GM19193 (cell line): Measurements from ENCODE around the gene SEPTIN2.

Source experiments
- POLR2A ChIP-seq: IDR thresholded peaks from 4 replicates; pipeline ENCODE4 v1.6.1; 2011; ENCODE audit not compliant: insufficient read depth, insufficient read length; ENCODE audit errors: extremely low read depth

The SEPTIN2 gene

DNA sequence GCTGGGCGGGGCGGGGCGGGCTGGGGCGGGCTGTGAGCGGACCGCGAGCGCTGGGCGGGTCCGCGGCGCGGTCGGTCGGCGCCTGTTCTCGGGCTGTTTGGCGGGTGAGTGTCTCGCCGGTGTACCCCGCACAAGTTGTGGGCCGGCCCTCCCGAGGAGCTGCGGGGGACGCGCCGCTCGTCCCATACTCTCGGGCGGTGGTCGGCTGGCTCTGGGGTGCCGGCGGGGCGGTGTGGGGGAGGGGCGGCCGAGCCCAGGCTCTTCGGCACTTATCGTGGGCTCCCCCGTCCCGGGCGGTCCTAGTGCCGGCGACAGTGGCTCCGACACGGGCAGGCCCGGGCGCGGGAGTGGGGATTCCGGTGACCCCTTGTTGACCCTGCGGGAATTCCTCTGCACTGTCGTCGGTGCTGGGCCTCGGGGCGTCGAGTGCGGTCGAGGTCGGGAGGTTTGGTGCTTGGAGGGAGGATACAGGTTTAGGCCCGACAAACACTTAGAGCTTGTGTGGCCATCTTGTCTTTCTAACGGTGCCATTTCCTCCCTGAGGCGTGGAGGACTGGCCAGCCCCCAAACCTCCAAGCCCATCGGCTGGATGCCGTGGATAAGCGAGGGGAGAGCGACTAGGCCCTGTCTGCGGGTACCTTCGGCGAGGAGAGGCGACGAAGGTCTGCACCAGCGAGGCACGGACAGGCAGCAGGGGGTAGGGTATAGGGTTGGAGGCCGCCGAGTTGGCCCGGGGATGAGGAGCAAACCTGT, at the start of gene SEPTIN2:
Gene SEPTIN2, plus strand, starts transcription at position 47 of the 753 bp plus-strand sequence. CDS start 8,308 bp downstream, outside the sequence.
- peak; percentile 64 for TF ChIP-seq POLR2A

DNA sequence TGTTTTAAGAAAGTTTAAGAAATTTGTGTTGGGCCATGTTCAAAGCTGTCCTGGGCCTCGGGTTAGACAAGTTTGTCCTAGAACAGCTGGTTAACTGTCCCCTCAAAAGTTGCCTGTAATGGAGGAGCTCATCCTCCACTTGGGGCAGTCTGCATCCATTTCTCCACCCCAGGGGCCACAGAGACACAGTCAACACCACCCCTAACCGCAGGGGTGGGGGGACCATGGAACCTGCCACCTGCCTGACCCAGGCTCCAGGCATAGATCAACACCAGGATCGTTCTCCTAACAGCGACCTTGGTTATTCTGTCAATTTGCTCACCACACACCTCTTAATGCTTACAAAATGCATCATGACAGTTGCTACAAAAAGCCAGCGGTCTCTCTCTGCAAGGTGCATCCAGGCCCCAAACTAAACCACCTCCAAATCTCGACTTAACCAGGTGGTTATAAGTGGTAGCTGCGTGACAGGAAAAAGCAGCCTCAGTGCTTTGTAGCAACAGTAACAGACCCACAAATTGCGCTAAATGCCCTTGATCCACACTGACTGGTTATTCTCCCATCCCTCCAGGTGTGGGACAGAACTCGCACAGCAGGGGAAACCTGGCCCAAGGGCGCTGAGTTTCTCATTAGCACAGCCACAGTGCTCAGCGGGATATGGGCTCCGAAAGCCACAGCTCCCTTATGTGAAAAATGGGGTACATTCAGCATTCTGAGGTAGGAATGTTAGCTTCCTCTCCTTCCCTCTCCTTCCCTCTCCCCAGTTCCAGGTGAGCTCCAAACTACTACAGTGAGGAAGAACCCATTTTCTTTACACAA, 48.3 kb upstream of the SEPTIN2 start:
- TF ChIP-seq POLR2A = no peak

DNA sequence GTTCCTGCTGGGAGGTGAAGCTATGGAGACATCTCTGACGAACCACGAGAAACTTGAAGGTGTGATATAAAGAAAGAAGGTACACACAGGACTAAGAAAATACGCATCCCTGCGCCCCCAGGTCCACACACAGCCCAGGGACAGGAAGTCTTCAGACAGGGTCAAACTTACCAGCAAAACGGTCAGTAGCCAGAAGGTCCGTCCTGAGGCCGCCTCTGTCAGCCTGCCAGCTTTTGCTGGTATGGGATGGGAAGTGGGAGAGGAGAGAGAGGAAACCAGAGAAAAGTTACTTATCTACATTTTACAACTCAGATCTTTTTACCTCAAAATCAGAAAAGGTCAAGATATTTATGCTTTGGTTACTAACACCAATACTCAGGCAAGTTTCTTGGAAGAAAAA, 47.4 kb upstream of the SEPTIN2 start:
- no peak for TF ChIP-seq POLR2A

DNA sequence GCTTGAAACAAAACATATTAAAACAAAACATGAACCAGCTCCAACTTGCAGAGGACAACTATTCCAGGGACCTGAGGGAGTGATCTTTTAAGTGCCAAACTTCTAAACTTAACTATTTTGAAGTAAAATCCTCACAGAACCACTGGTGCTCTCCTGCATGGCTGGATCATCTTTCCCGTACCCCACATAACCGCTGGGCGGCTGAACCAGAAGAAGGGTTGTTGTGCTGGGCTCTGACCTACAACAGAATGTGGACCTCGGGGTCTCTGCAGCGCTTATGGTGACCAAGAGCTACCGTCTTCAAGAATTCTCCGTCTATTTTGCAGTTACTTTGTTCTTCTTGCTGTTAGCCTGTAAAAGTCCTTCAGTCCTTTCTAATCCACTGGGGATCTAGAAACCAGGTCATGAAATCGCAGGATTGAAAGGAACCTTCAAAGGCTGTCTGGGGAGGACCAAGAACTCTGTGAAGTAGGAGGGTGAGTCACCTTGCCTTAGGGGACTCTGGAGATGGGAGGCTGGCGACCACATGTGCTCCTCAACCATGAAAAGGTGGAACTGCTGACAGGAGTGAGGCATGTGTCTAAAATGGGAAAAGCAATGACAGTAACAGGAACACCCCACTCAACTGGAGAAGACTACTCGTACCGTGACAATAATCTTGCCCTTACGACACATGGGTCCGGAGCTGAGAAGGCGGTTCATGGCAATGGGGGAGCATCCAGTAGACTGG, 46.8 kb upstream of the SEPTIN2 start:
- TF ChIP-seq POLR2A = no peak

DNA sequence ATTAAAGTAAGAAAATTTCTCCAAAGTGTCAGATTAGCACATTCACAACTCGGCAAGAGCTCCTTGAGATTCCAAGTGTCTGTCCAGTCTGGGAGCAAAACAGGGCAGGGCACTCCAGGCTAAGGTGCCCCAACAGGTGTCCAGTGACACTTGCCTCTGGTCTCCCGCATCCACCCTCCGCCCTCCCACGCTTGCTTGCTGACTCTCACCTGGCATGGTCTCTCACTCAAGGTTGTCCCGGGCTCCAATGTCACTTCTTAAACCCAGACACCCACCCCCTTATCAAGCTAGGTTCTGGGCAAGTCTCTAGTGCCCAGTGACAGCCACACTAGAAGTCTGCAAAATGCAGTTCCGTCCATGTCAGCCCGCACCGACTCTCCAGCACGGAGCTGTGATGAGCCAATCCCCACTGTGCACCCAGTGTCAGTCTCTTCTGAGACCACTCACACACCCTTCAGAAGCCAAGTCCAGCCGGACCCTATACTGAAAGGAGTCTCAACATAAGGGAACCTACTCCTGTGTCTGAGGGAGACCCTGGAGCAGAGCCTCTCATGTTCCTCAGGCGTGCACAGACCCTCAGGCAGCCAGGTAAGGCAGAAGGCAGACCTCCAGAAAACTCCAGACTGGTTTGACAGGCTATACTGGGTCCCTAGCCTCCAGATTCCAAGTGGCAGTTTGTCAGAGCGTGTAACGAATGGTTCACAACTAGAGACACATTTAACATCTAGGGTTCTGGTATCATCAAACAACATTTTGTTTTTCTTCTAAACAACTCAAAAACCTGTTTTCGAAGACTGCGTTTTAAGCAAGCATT, 45.8 kb upstream of the SEPTIN2 start:
- no peak for TF ChIP-seq POLR2A

DNA sequence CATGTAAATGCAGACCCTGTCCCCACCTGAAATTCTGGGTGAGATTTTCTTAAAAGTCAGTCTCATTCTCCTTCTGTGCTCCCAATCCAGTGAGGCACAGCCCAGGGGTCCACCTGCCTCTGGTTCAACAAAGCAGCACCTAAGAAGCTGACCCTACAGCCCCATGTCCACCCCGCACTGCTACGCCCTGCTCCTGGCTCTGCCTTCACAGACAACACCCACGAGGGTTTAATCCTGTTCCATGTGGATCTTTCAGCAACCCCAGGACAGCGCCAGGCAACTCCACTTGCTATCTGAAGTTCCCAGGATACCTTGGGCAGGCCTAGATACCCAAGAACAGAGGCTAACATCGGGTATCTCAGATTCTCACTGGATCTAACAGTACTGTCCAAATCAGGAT, 45.2 kb upstream of the SEPTIN2 start:
- TF ChIP-seq POLR2A = no peak

DNA sequence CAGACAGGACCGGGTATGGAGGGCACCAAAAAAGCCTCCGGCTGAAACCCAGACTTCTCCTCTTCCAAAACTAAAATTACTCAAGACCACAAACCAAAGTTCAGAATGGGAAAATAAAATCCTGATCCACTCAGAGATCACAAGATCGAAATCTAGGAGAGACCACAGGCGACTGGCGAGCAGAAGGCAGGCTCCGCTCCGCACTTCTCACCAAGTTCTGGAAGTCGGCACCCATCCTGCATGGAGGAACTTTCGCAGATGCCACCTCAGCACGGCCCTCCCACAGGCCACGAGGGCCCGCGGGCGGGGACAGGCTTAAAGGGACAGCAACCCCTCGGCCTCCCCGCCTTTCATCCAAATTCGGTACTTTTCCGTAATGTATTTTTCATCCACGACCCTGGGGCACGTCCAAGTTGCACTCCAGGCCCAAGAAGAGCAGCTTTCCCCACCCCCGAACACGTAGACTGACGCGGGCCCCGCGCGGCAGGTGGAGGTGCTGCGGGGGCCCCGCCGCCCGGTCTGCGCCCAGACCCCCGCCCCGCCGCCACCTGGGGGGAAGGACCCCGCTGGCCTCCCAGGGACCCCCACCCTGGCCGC, 43.9 kb upstream of the SEPTIN2 start:
- TF ChIP-seq POLR2A = no peak

DNA sequence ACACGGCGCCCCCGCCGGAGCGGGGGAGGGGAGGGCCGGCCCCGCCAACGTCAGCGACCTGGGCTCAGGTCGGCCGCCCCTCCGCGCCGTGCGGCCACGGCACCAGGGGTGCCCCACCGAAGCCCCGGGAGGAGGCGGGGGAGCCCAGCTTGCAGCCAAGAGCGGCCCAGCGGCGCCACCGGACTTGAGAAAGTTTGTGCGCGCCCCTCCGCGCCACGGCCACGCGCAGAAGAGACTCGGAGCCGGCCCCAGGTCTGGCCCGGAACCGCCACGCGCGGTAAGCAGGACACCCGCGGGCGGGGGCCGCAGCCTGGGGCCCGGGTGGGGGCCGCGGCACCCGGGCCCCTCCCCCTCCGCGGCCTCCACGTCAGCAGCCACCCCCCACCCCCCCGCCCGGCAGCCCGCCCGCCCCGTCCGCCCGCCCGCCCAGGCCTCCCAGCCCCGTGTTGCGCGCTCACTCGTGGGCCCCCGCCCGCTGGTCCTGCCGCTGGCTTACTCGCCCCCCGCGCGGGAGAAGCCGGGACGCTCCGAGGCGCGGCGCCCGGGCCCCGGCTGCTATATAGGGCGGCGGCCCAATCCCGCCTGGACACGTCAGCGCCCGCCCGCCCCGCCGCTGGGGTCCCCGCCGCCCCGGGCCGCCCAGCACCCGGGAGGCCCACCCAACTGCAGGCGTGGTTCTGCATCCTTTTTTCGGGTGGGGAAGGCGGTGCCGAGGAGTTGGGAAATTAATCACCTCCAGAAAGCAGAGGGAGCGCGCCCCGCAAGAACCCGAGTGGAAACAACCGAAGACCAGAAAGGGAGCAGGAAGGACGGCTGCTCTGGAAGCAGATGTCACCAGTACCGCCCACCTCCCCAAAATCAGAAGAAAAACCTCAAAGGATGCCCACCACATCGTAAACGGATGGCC, 43.2 kb upstream of the SEPTIN2 start:
- TF ChIP-seq POLR2A = peak; percentile 66

DNA sequence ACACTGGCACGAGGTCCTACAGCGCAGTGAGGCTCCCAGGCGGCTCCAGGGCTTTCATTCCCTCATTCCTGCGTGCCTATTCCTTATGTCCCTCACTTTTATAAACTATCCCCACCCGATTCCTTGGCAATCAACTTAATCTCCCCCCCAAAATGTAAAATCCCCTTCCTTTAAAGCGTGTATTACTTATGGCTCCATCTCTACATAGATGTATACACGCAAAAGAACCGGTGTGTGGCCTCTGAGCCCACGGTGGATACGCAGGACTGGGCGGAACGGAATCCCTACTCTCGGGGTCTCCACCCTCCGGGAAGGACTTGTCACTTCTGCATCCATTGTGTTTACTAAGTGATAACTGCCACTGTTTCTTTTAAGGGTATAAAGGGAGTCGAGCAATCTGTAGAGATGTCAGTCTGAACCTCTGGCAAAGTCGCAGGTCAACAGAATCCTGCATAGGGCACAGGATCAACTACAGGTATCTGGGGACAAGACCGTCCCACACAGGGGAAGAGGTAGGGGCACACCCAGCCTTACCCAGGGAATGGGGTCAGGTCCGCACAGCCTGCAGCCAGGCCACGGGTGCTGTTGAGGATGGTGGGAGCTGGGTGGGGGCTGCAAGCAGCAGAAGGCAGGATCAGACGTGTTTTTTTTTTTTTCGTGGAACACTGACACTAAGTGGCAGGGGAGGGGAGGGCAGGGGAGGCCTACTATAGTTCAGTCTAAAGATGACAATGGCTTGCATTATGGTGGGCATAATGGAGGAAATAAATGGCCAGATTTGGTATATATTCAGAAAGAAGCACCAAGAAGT, 42.3 kb upstream of the SEPTIN2 start:
- TF ChIP-seq POLR2A = no peak

DNA sequence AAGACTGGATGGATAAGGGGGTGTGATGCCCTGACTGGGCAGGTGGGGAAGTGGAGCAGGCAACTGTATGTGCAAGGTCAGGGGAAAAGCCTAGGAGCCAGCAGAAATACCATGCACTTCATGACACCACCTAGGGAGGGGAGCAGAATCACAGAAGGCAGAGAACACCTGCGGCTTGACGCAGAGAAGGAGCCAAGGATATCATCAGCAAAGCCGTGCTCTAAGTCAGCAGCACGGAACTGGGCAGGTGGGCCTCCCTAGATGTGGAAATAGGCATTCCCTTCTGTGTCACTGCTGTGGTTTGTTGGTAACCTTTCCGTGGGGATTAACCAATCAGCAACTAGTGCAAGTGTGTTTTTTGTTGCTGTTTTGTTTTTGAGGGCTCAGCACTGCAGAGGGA, 41.6 kb upstream of the SEPTIN2 start:
- TF ChIP-seq POLR2A = no peak

DNA sequence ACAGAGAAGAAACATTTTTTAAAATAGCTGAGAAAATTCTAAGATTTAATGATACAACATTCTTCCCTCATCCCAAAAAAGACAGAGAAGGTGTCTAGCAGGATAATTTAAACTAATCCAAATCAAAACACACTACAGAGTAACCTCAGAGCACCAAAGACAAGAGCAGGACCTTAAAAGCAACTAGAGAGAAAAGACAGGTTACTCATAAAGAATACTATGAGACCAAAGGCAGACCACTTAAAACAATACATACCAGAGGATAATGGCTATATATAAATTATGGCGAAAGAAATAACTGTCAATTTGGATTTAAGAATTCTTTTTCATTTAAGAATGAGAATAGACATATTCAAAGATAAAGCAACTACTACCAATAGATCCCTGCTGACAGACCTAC, 40.2 kb upstream of the SEPTIN2 start:
- no peak for TF ChIP-seq POLR2A

DNA sequence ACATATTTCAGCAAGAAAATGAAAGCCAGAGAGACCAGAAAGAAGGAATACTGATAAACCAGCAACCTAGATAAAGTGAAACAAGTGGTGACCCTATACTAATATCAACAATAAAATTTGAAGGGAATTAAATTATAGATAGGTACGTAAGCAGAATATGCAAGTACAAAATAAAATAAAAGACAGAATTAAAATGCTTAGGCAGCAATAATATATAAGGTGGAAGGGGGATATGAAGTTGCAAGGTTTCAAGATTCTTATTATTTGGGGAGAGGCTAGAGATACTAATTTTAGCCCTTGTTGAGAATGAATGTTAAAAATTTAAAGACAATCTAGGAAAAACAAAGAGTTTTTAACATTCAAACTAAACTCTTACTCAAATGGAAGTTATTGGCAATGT, 39.8 kb upstream of the SEPTIN2 start:
- TF ChIP-seq POLR2A = no peak

DNA sequence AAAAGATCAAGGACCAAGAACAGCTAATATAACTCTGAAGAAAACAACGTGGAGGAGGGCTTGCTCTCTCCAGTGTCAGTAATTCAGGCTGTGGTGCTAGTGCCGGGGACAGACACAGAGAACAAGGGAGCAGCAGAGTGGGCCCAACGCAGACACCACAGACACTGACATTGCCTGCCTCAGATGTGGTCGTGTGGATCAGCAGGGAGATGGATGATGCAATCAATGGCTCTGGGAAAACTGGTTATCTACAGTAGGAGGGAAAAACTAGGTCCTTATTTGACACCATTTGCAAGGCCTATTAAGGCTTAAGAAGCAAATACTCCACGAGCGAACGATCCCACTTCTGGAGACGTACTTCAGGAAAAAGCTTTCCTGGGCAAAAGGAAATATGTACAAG, 36.3 kb upstream of the SEPTIN2 start:
- no peak for TF ChIP-seq POLR2A

DNA sequence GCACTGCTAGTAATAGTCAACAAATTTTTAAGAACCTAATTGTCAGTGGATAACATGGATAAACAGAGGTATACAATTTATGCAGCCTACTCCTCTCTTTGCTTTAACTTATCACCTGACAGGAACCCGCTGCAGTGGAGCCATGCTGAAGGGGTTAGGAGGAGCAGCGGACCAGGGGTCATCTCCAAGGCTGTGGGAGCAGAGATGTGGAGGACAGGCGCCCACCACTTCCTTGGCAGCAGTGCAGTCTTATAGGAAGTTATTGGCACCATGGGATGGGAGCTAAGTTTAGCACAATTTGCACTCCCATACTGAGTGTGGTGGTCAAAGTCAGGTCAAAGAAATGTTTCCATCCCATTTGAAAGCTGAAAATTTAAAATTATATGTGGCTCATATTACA, 35.9 kb upstream of the SEPTIN2 start:
- TF ChIP-seq POLR2A = no peak
